ENCODE results near the gene DGKQ.
"Not testable (repeated sequence)": the region's sequence is repeated elsewhere in the genome, so short reads cannot be mapped to it uniquely, and the experiment has no call there.

The DGKQ gene

GRCh38 chr4:976016-976415, 2.6 kb upstream of the DGKQ start:
- not testable (repeated sequence) for DNase-seq (ENCODE audit: low read depth)

DNA sequence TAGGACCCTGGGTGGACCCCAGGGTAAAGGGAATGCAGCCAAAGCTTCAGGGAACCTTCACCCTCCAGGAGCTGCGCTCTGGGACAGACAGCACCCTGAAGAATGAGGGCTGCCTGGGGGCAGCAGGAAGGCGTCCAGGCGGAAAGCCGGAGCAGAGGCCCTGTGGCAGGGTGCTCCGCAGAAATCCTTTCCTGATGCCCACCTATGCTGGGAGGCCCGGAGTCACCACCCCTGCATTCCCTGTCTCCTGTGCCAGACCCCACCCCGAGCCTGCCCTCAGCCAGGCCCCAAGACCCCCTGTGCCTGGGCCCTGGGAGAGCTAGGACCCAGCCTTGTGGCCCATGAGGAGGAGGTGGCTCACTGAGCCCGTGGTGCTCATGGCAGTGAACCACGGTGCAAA, 1.3 kb upstream of the DGKQ start:
- DNase-seq (ENCODE audit: low read depth) = no peak

- peak; percentile 65 for DNase-seq (ENCODE audit: low read depth)
Observed at GRCh38 chr4:972651-973424, 531 bp downstream of the DGKQ start.

GRCh38 chr4:971666-972500, 1.5 kb downstream of the DGKQ start:
- no peak for DNase-seq (ENCODE audit: low read depth)

GRCh38 chr4:970854-971520, 2.4 kb downstream of the DGKQ start:
- no peak for DNase-seq (ENCODE audit: low read depth)

DNA sequence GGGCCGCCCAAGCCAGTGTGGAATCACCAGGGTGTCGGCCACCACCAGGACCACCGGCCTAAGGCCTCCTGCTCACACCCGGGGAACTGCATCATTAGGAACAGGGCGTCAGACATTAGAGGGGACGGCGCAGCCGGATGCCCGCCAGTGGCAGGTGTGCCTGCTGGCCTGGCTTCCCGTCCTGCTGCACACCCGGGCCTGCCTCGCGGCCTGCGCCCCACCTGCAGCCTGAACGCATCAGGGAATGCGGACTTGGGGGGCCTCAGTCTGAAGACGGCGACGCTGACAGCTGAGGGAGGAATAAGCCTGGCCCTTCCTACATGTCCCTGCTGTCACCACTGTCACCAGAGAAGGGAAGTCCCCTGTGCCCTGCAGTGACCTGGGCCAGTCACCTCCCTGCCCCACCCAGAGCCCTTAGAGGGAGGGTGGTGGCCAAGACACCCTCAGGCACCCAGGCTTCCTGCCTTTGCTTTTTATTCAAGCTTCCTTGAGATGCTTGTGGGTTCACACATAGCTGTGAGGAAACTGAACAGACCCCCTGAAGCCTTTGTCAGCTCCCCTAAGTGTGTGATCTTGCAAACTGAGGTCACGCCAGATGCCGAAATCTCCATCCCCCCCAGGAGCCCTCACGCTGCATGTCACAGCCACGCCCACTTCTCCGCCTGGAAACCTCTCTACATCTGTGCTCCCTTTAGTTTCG, 3.2 kb downstream of the DGKQ start:
- DNase-seq (ENCODE audit: low read depth) = peak; percentile 33

DNA sequence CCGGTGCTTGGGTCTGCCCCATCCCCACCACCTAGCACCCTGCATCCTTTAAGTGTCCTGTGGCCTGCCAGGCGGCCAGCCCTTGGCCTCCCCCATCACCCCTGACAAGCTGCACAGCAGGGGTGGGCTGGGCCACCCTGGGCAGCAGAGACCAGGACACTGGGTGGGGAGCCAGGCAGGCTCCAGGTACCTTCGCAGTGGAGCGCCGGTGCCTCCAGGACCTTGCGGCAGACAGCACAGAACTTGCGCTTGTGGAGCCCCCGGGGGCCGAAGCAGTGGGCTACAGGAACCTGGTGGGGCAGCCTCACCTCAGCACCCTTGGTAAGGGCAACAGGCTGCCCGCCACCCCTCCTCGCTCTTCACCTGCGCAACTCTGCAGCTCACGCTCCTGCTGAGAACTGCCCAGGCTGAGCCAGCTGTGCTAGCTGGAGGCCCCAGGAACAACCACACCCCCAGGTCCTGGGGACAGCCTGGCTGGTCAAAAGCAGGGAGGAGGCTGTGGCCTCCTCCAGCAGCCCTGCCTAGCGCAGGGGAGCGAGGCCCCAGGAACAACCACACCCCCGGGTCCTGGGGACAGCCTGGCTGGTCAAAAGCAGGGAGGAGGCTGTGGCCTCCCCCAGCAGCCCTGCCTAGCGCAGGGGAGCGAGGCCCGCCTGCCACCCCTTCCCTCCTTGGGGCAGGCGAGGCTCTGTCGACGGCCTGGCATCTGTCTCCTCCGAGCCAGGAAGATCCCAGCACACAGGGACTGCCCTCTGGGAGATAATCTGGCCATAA, 4.6 kb downstream of the DGKQ start:
- no peak for DNase-seq (ENCODE audit: low read depth)

DNA sequence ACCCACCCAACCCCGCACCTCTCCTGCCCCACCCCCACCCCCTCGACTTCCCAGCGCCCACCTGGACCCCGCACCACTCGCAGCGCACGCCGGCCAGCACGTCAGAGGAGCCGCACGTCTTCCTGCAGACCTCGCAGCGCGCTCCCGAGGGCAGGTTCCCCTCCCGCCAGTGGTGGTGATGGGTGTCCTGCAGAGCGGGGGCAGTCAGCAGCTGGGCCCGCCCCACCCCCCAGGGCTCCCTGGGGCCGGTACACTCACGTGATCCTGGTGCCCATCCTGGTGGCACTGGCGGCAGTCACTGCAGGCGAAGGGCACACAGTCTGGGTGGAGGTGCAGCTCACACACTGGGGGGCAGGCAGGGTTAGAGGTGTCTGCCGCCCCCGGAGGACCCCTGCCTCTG, 5.1 kb downstream of the DGKQ start:
- no peak for DNase-seq (ENCODE audit: low read depth)

- no peak for DNase-seq (ENCODE audit: low read depth)
Observed at GRCh38 chr4:967113-968104, 6.0 kb downstream of the DGKQ start.

DNA sequence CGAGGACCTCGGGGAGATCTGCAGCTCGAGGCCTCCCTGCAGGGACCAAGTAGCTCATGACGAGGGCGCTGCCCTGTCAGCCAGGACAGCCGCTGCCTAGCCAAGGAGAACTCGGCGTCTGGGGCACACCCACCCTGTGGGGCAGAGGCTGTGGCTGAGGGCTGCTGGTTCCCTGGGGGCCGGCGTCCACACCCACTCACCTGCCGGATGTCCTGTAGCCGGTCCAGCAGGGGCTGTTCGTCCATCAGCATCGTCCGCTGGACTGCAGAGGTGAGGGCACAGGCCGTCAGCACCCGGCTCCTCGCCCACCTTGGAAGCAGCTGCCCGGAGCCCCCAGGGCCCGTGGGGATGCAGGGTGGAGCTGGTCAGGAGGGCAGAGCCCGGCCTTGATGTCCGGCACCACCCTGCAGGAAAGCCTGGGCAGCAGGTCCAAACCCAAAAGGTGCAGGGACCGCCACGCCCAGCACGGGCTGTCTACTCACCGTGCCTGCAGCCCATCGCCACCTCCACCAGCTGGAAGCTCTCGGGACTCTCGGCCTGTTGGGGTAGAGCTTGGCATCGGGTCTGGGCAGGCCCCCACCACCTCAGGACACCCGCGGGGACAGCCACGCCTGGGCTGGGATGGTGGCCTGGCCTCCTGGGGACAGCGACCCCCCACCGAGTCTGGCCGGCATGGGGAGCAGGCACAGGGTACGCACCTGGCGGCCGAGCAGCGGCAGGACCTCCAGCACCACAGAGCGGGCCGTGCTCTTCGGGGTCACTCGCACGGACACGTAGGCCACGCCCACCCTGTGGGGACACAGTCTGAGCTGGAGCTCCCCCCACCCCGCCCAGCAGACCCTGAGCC, 6.9 kb downstream of the DGKQ start:
- DNase-seq (ENCODE audit: low read depth) = no peak

- no peak for DNase-seq (ENCODE audit: low read depth)
Observed at GRCh38 chr4:965766-966134, 7.6 kb downstream of the DGKQ start.

- DNase-seq (ENCODE audit: low read depth) = no peak
Observed at GRCh38 chr4:965048-965765, 8.2 kb downstream of the DGKQ start.

- no peak for DNase-seq (ENCODE audit: low read depth)
Observed at GRCh38 chr4:964346-965025, 8.9 kb downstream of the DGKQ start.

DNA sequence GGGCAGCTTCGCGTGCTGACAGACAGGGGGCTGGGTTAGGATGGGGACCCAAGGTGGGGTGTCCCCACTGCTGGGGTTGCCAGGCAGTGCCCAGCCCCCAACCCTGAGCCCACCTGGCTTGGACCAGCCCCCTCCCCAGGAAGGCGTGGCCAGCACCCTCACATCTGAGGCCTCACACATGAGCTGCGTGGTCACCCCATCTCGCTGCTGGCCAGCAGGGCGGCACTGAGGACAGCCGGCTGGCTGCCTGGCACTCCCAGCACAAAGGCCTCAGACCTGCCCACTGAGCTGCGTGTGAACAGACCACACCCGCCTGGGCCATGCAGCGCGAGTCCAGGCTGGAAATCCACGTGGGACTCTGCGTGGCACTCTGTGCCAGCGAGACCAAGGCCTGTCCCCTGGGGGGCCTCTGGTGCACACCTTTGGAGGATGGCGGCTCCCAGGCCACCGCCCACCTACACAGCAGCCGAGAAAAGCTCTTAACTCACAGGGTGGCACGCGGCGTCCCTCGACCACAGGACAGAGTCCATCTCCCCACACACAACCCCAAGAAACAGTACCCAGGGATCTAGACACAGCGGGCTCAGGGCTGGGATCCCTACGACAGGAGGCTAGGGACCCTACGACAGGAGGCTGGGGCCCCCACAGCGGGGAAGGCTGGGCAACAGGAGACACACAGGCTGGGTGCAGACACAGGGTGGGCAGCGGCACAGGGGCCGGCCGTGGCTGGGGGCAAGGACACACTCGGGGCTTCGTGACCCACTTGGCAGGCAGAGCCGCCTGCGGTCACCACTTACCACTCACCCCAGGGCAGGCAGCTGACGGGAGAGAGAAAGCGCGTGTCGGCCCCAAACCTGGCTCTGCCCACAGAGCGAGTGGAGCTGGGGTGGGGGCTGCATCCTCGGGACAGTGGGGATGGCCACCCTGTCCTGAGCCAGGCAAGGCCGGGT, 9.8 kb downstream of the DGKQ start:
- no peak for DNase-seq (ENCODE audit: low read depth)

- no peak for DNase-seq (ENCODE audit: low read depth)
Observed at GRCh38 chr4:962231-963208, 10.8 kb downstream of the DGKQ start.
